ENCODE data around the gene GRID2. TPM values are rescaled to one million over a fixed set of nuclear protein-coding genes. Genes with fewer than 3 reads are reported as not detected.
"Not testable (repeated sequence)": the region's sequence is repeated elsewhere in the genome, so short reads cannot be mapped to it uniquely, and the experiment has no call there.

Gene GRID2
- total RNA-seq, 2 donors from 2014 or later: 0.16 TPM; not detected in 1

GRCh38 chr4:92447255-92447905 is 143.6 kb downstream of the GRID2 start:
- Histone ChIP-seq H3K27ac (no peak overlapping the region), H3K9me3 (no peaks in the 10 kb centered on the region), H3K4me1 (peaks cover 0 to 9% of the 10 kb centered on the region in 2 donors), H3K27me3 (no peaks in the 10 kb centered on the region), H3K4me3 (no peak overlapping the region), H3K36me3 (no peaks in the 10 kb centered on the region)
- TF ChIP-seq CTCF (IDR thresholded peaks at IDR 0.05): no peak
- DNase-seq (ENCODE audit: low spot score): no peak

- H3K36me3 ChIP-seq; H3K4me3 ChIP-seq; H3K27ac ChIP-seq; H3K9me3 ChIP-seq; H3K4me1 ChIP-seq; H3K27me3 ChIP-seq; DNase-seq (ENCODE audit: low spot score): not testable (repeated sequence)
Observed at GRCh38 chr4:92448176-92448575, 144.4 kb downstream of the GRID2 start.

- no peak for DNase-seq (ENCODE audit: low spot score)
Observed at GRCh38 chr4:92450694-92451093, 146.9 kb downstream of the GRID2 start.

GRCh38 chr4:92451782-92452181 is 148.0 kb downstream of the GRID2 start:
- no peak overlapping the region for H3K27ac ChIP-seq
- H3K36me3 ChIP-seq: no peaks in the 10 kb centered on the region
- no peak for TF ChIP-seq CTCF (IDR thresholded peaks at IDR 0.05)
- DNase-seq (ENCODE audit: low spot score): no peak
- no peak overlapping the region for H3K4me3 ChIP-seq
- H3K4me1 ChIP-seq: peaks cover 0 to 9% of the 10 kb centered on the region in 2 donors
- no peaks in the 10 kb centered on the region for H3K27me3 ChIP-seq
- H3K9me3 ChIP-seq: no peaks in the 10 kb centered on the region

More at GRCh38 chr4:92450694-92451093, 146.9 kb downstream of the GRID2 start:
- no peak overlapping the region for H3K4me3 ChIP-seq
- no peak for TF ChIP-seq CTCF (IDR thresholded peaks at IDR 0.05)
- H3K4me1 ChIP-seq: peaks cover 0 to 9% of the 10 kb centered on the region in 2 donors
- H3K9me3 ChIP-seq: no peaks in the 10 kb centered on the region
- H3K27me3 ChIP-seq: no peaks in the 10 kb centered on the region
- H3K36me3 ChIP-seq: no peaks in the 10 kb centered on the region
- no peak overlapping the region for H3K27ac ChIP-seq

GRCh38 chr4:92452383-92452782 is 148.6 kb downstream of the GRID2 start:
- not testable (repeated sequence) for H3K4me3 ChIP-seq; H3K4me1 ChIP-seq; H3K27me3 ChIP-seq; H3K27ac ChIP-seq; DNase-seq (ENCODE audit: low spot score); H3K36me3 ChIP-seq; H3K9me3 ChIP-seq

- no peak for TF ChIP-seq CTCF (IDR thresholded peaks at IDR 0.05)
- no peaks in the 10 kb centered on the region for H3K9me3 ChIP-seq
- H3K27ac ChIP-seq: no peak overlapping the region
- H3K4me3 ChIP-seq: no peak overlapping the region
- H3K4me1 ChIP-seq: no peaks in the 10 kb centered on the region
- no peaks in the 10 kb centered on the region for H3K36me3 ChIP-seq
- no peaks in the 10 kb centered on the region for H3K27me3 ChIP-seq
- no peak for DNase-seq (ENCODE audit: low spot score)
Observed at GRCh38 chr4:92455329-92455839, 151.6 kb downstream of the GRID2 start.

- H3K27me3 ChIP-seq: no peaks in the 10 kb centered on the region
Observed at GRCh38 chr4:92455951-92456350, 152.2 kb downstream of the GRID2 start.

More at GRCh38 chr4:92455951-92456350, 152.2 kb downstream of the GRID2 start:
- DNase-seq (ENCODE audit: low spot score): no peak
- no peaks in the 10 kb centered on the region for H3K9me3 ChIP-seq
- no peaks in the 10 kb centered on the region for H3K36me3 ChIP-seq
- no peaks in the 10 kb centered on the region for H3K4me1 ChIP-seq
- H3K27ac ChIP-seq: no peak overlapping the region
- no peak overlapping the region for H3K4me3 ChIP-seq
- no peak for TF ChIP-seq CTCF (IDR thresholded peaks at IDR 0.05)
